ENCODE data around the gene MED13L. TPM values are rescaled to one million over a fixed set of nuclear protein-coding genes. Genes with fewer than 3 reads are reported as not detected.
"Not testable (repeated sequence)": the region's sequence is repeated elsewhere in the genome, so short reads cannot be mapped to it uniquely, and the experiment has no call there.

MED13L gene
- total RNA-seq, 1 donor from 2014 or later, result 49.0 TPM

DNA sequence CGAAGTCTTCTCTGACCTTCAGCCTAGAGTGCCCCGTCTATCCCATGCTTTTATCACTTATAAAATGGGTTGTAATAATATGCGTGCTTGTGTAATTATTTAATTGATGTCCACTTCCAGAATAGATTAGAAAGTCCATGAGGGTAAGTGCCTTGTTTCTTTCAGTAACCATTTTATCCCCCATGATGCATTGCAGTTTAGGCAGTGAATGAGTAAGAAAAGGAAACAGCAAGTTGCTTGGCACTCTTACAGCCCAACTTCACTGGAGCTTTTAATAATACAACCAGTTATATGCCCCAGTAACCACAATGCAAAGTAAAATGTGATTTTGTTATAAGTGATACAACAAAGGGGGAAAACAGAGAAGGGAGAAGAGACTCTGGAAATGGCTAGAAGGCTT, 287.3 kb downstream of the MED13L start:
- Mint-ChIP-seq H3K27me3 (ENCODE audit: low read depth) (no peaks in the 10 kb centered on the region), H3K4me1 (ENCODE audit: low read depth) (peaks cover 23% of the 10 kb centered on the region), H3K27ac (no peak overlapping the region), H3K9me3 (no peaks in the 10 kb centered on the region), H3K4me3 (ENCODE audit: low read depth) (no peak overlapping the region), H3K36me3 (ENCODE audit: low read depth) (peaks cover 53% of the 10 kb centered on the region)
- intact Hi-C loops (cut with micrococcal nuclease), result loop anchor here (10.0 kb wide), 1 partner anchor 615 kb away; no protein-coding TSS in a partner anchor
- DNase-seq (ENCODE audit: low spot score), result no peak

DNA sequence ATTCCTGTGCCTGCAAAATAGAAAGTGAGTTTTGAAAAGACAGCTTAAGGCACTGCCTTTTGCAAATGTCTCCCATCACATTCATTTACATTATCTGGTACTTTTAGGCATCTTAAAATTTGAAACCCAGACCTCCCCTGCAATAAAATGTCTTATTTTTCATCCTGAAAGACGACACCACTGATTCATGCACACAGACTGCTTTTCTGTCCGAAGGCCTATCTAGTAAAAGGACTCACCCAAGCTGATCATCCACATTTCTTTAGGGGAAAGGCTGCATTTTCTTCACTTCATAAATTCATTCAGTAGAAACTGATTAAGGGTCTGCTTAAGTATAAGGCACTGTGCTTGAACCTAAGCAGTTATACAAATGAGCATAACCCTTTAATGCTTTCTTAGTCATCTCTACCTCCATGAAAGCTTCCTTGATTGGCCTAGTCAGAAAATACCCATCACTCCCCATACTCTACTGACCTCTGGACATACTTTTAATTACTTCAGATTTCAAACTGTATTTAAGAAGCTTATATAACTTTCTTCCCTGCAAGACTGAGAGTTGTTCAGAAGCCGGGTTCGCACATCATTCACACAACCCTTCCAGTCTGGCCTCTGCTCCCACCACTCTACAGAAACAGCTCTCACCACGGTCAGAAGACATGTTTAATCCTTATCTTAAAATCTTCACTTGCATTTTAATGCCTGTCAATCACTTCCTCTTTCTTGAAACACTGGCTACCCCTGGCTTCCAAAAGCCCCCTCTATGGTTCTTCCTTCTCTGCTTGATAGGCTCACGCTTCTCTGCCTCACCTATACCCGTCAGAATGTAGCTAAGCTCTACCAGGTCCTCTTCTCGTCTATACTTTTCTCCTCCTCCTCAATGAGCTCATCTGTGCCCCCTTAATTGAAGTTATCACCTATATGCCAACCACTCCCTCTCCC, 288.6 kb downstream of the MED13L start:
- no peak overlapping the region for H3K4me3 Mint-ChIP-seq (ENCODE audit: low read depth)
- H3K27ac Mint-ChIP-seq, result no peak overlapping the region
- DNase-seq (ENCODE audit: low spot score), result no peak
- H3K9me3 Mint-ChIP-seq, result no peaks in the 10 kb centered on the region
- peaks cover 54% of the 10 kb centered on the region for H3K36me3 Mint-ChIP-seq (ENCODE audit: low read depth)
- intact Hi-C loops (cut with micrococcal nuclease), result no loop called here
- peaks cover 23% of the 10 kb centered on the region for H3K4me1 Mint-ChIP-seq (ENCODE audit: low read depth)
- no peaks in the 10 kb centered on the region for H3K27me3 Mint-ChIP-seq (ENCODE audit: low read depth)

DNA sequence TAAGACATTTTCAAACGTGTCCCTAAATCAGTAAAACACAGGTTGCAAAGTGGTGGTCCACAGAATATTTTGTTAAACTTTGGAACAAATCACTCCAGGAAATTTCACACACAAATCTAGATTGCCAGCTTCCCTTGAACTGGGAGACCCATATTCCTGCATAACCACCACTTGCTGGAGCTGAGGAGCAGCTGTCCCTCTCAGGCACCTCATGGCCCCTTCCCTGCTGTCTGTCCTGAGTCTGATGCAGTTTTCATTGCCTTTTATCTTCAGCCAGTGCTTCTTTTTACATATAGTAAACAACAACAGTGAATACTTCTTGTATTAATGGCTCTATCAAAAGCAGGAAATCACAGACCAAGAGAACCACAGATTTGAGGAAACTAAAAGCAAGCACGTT, 289.3 kb downstream of the MED13L start:
- Mint-ChIP-seq H3K27ac (no peak overlapping the region), H3K36me3 (ENCODE audit: low read depth) (peaks cover 53% of the 10 kb centered on the region), H3K27me3 (ENCODE audit: low read depth) (no peaks in the 10 kb centered on the region), H3K4me1 (ENCODE audit: low read depth) (peaks cover 23% of the 10 kb centered on the region), H3K9me3 (no peaks in the 10 kb centered on the region), H3K4me3 (ENCODE audit: low read depth) (no peak overlapping the region)
- intact Hi-C loops (cut with micrococcal nuclease), result no loop called here
- DNase-seq (ENCODE audit: low spot score), result no peak

DNA sequence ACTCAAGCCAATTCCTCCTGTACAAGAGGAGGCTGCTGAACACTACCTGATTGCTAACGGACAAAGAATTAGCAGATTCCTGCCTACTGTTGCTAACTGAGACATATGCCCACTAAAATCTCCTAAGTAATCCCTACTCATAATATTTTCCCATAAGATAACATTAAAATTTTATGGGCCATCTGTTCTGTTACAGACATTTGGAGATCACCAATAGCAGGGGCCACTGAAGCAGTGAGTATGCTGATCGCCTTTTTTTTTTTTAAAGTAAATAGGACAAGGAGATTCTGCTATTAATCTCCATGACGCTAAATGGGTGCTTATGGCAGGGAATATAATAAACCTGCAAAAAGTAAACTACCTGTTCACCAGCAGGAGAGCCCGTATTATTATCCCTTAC, 292.9 kb downstream of the MED13L start:
- DNase-seq (ENCODE audit: low spot score), result no peak
- Mint-ChIP-seq H3K9me3 (no peaks in the 10 kb centered on the region), H3K4me1 (ENCODE audit: low read depth) (peaks cover 19% of the 10 kb centered on the region), H3K36me3 (ENCODE audit: low read depth) (peaks cover 50% of the 10 kb centered on the region), H3K27me3 (ENCODE audit: low read depth) (no peaks in the 10 kb centered on the region), H3K27ac (no peak overlapping the region), H3K4me3 (ENCODE audit: low read depth) (no peak overlapping the region)
- intact Hi-C loops (cut with micrococcal nuclease), result no loop called here

DNA sequence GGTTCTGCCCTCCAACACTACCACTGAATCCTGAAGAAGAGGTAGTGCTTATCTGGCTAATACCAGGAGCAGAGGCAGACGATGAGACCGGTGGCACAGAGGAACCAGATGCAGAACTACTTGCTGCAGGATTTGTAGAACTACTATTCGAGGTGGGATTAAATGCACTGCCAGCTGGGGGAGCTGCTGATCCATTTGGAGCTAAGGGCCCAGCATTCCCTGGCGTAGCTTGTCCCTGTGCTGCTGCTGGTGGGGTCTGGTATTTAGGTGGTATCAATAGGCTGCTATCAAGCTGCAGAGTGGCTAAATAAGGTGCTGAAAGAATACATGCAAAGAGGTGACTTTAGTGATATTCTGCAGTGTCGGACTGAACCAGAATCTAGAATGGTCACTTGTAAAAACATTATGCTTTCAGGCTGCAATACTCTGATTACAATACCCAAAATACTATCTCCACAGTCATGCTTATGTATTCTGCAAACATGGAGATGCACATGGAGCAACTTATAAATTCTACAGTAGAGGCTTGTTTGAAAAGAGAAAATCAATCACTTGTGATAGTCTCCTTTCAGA, 294.2 kb downstream of the MED13L start:
- no peaks in the 10 kb centered on the region for H3K27me3 Mint-ChIP-seq (ENCODE audit: low read depth)
- H3K27ac Mint-ChIP-seq, result no peak overlapping the region
- DNase-seq (ENCODE audit: low spot score), result no peak
- H3K9me3 Mint-ChIP-seq, result no peaks in the 10 kb centered on the region
- peaks cover 47% of the 10 kb centered on the region for H3K36me3 Mint-ChIP-seq (ENCODE audit: low read depth)
- no peak overlapping the region for H3K4me3 Mint-ChIP-seq (ENCODE audit: low read depth)
- peaks cover 6% of the 10 kb centered on the region for H3K4me1 Mint-ChIP-seq (ENCODE audit: low read depth)
- intact Hi-C loops (cut with micrococcal nuclease), result no loop called here

DNA sequence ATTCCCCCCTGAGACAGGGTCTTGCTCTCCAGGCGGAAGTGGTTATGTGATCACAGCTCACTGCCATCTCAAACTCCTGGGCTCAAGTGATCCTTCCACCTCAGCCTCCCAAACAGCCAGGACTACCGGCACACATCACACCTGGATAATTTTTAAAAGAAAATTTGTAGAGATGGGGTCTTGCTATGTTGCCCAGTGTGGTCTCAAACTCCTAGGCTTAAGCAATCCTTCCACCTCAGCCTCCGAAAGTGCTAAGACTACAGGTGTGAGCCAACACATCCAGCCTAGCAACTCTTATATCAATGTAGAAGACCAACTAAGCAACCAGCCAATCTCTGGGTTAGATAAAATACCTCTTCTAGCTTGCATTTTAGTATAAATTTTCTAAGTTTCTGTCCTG, 297.2 kb downstream of the MED13L start:
- Mint-ChIP-seq H3K27ac (no peak overlapping the region), H3K4me3 (ENCODE audit: low read depth) (no peak overlapping the region), H3K27me3 (ENCODE audit: low read depth) (no peaks in the 10 kb centered on the region), H3K9me3 (no peaks in the 10 kb centered on the region), H3K36me3 (ENCODE audit: low read depth) (peaks cover 40% of the 10 kb centered on the region), H3K4me1 (ENCODE audit: low read depth) (peaks cover 2% of the 10 kb centered on the region)
- no peak for DNase-seq (ENCODE audit: low spot score)
- intact Hi-C loops (cut with micrococcal nuclease), result no loop called here

DNA sequence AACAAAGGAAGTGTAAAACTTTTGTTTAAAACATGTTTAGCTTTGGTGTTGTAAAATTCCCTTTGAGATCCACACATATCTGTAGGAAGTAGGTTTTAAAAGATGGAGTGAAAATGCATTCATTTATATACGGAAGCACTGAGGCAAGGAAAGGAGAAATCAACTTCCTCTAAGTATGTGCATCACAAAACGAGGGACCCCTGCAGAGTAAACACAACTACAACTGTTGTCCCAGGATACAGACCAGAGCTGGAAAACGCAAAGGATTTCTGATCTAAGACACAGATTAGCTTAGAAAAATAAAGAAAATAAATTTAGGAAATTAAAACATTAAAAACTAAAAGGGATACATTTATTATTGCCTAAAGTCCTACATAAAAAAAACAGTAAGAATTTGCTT, 297.6 kb downstream of the MED13L start:
- Mint-ChIP-seq H3K27ac (no peak overlapping the region), H3K9me3 (no peaks in the 10 kb centered on the region), H3K27me3 (ENCODE audit: low read depth) (no peaks in the 10 kb centered on the region), H3K4me3 (ENCODE audit: low read depth) (no peak overlapping the region), H3K36me3 (ENCODE audit: low read depth) (peaks cover 45% of the 10 kb centered on the region), H3K4me1 (ENCODE audit: low read depth) (peaks cover 2% of the 10 kb centered on the region)
- intact Hi-C loops (cut with micrococcal nuclease), result no loop called here
- no peak for DNase-seq (ENCODE audit: low spot score)

DNA sequence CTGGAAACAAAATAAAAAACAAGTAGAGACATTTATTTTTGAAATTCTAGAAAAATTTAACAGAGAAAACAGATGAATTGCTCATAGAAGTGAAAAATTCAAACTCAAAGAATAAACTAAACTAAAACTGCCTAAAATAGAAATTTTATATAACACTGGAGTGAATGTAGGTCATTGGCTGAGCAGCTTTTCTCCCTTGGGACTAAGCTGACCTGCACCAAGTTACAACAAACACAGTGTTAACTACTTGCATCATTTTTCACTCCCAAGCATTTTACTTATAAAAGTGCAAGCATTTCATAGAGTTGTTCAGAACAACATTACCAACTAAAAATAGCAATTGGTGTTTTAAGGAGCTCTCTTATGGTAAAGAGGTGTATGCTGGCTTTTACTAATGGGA, 298.1 kb downstream of the MED13L start:
- peaks cover 2% of the 10 kb centered on the region for H3K4me1 Mint-ChIP-seq (ENCODE audit: low read depth)
- H3K36me3 Mint-ChIP-seq (ENCODE audit: low read depth), result peaks cover 43% of the 10 kb centered on the region
- H3K9me3 Mint-ChIP-seq, result no peaks in the 10 kb centered on the region
- intact Hi-C loops (cut with micrococcal nuclease), result no loop called here
- no peak for DNase-seq (ENCODE audit: low spot score)
- H3K27me3 Mint-ChIP-seq (ENCODE audit: low read depth), result no peaks in the 10 kb centered on the region
- no peak overlapping the region for H3K27ac Mint-ChIP-seq
- H3K4me3 Mint-ChIP-seq (ENCODE audit: low read depth), result no peak overlapping the region

DNA sequence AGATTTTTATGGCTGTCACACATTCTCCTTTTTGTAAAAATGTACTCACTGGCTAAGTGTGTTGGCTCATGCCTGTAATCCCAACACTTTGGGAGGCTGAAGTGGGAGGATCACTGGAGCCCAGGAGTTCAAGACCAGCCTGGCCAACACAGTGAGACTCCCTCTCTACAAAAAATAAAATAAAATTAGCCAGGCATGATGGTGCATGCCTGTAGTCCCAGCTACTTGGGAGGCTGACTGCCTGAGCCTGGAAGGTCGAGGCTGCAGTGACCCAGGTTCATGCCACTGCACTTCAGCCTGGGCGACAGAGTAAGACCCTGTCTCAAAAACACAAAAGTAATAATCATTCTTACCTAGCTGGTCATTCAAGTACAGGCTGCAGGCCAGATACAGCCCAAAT, 300.7 kb downstream of the MED13L start:
- H3K4me3 Mint-ChIP-seq (ENCODE audit: low read depth); intact Hi-C loops (cut with micrococcal nuclease): not testable (repeated sequence)
- H3K36me3 Mint-ChIP-seq (ENCODE audit: low read depth), result peaks cover 36% of the 10 kb centered on the region

DNA sequence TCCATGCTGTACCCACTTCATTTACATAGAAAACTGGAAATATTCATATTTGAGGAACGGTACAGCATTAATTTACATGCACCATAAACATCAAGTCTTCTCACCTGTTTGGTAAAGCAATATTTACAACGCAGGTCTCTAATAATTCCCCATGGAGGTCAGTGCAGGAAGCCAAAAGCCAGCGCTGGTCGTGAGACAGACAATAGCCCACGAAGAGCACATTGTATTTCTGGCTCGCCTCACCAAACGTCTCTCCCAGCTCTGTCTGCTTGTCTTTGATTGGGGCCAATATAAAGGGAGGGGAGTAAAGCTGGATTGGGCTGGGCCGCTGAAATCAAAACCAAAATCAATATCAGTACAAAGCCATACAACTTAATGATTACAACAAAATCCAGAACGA, 302.1 kb downstream of the MED13L start:
- Mint-ChIP-seq H3K36me3 (ENCODE audit: low read depth) (peaks cover 44% of the 10 kb centered on the region), H3K4me3 (ENCODE audit: low read depth) (no peak overlapping the region), H3K27ac (no peak overlapping the region), H3K9me3 (no peaks in the 10 kb centered on the region), H3K27me3 (ENCODE audit: low read depth) (no peaks in the 10 kb centered on the region), H3K4me1 (ENCODE audit: low read depth) (no peaks in the 10 kb centered on the region)
- intact Hi-C loops (cut with micrococcal nuclease), result no loop called here
- DNase-seq (ENCODE audit: low spot score), result no peak

More for the DNA sequence above, 300.7 kb downstream of the MED13L start:
- H3K4me1 Mint-ChIP-seq (ENCODE audit: low read depth); H3K9me3 Mint-ChIP-seq; H3K27me3 Mint-ChIP-seq (ENCODE audit: low read depth); DNase-seq (ENCODE audit: low spot score); H3K27ac Mint-ChIP-seq: not testable (repeated sequence)

DNA sequence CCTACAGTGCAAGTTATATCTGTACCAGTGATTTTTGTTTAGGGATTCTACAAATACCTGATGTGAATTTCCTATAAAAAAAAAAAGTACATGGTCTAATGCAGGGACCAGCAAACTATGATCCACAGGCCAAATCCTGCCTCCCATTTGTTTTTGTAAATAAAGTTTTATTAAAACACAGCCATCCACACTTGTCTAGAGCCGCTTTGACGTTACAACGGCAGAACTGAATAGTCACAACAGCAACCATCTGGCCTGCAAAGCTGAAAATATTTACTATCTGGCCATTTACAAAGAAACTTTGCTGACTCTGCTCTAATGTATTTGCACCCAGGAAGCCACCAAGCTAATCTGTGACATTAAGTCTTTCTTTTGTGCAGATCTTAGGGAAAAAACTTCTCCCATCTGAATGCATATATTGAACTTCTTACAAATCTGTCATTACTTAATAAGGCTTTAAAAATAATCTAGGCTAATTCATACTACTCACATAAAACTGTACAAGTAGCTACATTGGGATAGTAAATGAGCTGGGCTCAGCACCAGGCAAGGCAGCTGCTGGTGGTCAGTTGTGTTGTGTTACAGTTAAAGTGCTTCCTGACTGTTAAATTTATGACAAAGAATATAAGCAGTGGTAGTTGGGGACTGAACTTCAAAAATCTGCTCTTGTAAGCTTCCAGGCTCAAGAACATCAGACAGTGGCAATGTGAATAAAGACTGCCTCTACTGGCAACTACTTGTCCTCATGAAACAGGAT, 303.3 kb downstream of the MED13L start:
- no peak overlapping the region for H3K4me3 Mint-ChIP-seq (ENCODE audit: low read depth)
- H3K9me3 Mint-ChIP-seq, result no peaks in the 10 kb centered on the region
- no peak overlapping the region for H3K27ac Mint-ChIP-seq
- DNase-seq (ENCODE audit: low spot score), result no peak
- no peaks in the 10 kb centered on the region for H3K27me3 Mint-ChIP-seq (ENCODE audit: low read depth)
- no peaks in the 10 kb centered on the region for H3K4me1 Mint-ChIP-seq (ENCODE audit: low read depth)
- peaks cover 48% of the 10 kb centered on the region for H3K36me3 Mint-ChIP-seq (ENCODE audit: low read depth)
- intact Hi-C loops (cut with micrococcal nuclease), result no loop called here

DNA sequence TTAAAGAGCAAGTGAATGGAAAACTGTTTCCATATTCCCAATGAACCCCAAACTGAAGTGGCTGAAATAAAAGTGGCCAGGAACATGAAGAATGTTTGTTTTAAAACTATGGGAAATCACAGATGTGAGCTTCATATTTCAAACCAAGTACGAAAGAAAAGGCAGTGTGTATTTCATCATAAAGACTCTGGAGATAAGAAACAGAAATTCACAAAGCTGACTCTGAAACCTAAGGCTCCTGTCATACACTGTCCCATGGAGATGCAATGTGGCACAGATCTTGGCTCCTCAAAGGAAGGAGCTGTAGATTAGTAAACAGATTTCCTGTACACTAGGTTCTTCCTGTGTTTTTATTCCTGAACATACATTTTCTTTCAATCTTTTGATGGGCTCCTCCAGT, 304.4 kb downstream of the MED13L start:
- peaks cover 1% of the 10 kb centered on the region for H3K4me1 Mint-ChIP-seq (ENCODE audit: low read depth)
- H3K36me3 Mint-ChIP-seq (ENCODE audit: low read depth), result peaks cover 57% of the 10 kb centered on the region
- no peak overlapping the region for H3K27ac Mint-ChIP-seq
- H3K4me3 Mint-ChIP-seq (ENCODE audit: low read depth), result no peak overlapping the region
- intact Hi-C loops (cut with micrococcal nuclease), result no loop called here
- no peak for DNase-seq (ENCODE audit: low spot score)
- no peaks in the 10 kb centered on the region for H3K9me3 Mint-ChIP-seq
- no peaks in the 10 kb centered on the region for H3K27me3 Mint-ChIP-seq (ENCODE audit: low read depth)

DNA sequence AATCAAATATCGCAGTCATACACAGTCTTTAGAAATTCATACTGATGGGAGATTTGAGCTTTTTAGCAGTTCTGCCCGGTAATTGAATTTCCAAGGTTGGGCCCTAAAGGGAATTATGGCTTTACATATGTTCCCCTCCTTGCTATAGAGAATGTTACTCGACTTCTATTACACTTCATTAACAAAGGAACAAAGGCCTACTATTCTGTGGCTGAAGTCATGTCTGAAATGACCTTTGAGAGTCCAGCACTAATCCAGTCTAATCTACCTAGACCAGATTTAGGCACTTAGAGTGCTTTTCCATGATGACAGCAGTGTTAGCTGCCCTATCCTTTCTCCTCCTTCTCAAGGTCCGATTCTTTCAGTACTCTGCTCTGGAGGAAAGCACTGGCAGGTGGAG, 305.3 kb downstream of the MED13L start:
- no peak for DNase-seq (ENCODE audit: low spot score)
- H3K36me3 Mint-ChIP-seq (ENCODE audit: low read depth), result peaks cover 55% of the 10 kb centered on the region
- H3K9me3 Mint-ChIP-seq, result no peaks in the 10 kb centered on the region
- peaks cover 5% of the 10 kb centered on the region for H3K4me1 Mint-ChIP-seq (ENCODE audit: low read depth)
- no peak overlapping the region for H3K27ac Mint-ChIP-seq
- H3K4me3 Mint-ChIP-seq (ENCODE audit: low read depth), result no peak overlapping the region
- no peaks in the 10 kb centered on the region for H3K27me3 Mint-ChIP-seq (ENCODE audit: low read depth)
- intact Hi-C loops (cut with micrococcal nuclease), result no loop called here
